Epithelial cell of prostate (primary cell): ENCODE data around the gene CADM1.

Experiments used
- DNase-seq: peaks from one replicate; pipeline ENCODE4 v3.0.0-alpha.2; 2011; ENCODE audit warnings: low read depth, low spot score
- H3K27ac ChIP-seq: fragments of 450-650 bp; 2 replicates; pipeline ENCODE4 v1.5.1; 2017; ENCODE audit warnings: mild to moderate bottlenecking

Gene CADM1

DNA sequence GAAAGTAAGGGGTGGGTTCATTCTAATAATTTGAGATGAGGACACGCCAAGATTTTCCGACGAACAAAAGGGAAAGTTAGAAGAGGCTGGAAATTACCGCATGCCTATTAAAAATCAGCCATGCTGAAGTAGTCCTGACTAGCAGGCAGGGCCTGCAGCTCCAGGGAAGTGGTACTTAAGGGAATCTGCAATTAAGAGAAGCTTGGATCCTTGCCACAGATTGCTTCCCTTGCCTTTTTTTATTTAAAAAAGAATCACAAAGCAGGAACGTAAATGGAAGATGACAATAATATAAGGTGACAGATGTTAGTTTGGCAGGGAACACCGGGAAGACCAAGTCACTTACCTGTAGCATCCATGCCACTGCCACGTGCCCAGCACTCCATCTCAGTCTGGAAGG, 359.3 kb downstream of the CADM1 start:
- no peak for DNase-seq
- no peak overlapping the region for H3K27ac ChIP-seq

DNA sequence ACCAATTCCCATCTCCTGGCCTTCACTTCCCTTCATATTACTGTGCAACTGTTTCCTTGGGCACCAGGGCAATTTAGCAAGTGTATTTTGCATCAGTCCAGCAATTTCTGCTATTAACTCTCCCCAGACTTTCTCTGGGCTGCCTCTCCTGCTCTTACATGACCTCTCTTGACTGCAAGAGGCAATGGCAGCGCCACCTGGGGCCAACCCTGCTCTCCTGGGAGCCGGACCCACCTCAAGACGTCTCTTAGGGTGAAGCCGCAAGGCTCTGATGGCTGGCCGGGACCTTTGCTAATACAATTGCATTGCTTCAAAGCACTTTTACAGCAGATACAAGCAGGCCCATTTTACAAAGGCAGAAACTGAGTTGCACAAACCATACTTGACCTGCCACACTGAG, 360.2 kb downstream of the CADM1 start:
- no peak for DNase-seq
- H3K27ac ChIP-seq, result no peak overlapping the region

DNA sequence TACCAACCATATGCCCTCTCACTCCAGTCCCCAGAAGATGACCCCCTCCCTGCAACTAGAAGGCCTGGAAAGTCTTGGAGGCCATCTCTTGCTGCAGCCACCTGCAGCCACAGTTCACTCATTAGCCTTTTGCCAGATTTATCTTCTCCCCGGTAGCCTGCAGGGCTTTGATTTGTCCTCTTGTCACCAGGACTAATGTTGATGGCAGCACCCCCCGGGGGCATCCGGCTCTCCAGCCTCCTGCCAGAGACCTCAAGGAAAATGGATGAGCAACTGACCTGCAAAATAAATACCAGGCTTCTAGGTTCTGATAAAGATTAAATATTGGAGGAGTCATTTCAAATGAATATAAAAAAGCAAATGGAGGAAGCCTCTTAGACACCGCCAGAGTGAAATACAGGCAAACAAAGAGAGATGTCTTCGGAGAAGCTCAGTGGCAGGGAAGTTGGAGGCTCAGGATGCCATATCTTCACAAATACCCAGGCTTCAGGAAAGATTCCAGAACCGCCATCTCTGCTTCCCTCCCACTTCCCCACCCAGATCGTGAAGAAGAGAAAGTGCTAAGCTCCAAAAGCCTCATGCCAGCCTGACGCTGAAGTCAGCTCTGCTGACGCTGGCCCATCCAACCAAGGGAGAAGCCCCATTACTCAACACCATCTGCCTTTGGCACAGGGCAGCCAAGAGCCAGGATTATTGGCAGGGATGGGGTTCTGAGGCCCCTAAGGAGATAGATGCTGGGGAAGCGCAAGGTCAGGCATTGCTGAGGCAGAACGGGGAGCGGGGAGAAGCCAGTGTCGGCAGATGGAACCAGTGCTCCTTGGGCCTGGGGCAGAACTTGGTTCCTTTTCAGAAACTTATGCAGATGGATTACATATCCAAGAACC, 362.7 kb downstream of the CADM1 start:
- no peak overlapping the region for H3K27ac ChIP-seq
- no peak for DNase-seq

DNA sequence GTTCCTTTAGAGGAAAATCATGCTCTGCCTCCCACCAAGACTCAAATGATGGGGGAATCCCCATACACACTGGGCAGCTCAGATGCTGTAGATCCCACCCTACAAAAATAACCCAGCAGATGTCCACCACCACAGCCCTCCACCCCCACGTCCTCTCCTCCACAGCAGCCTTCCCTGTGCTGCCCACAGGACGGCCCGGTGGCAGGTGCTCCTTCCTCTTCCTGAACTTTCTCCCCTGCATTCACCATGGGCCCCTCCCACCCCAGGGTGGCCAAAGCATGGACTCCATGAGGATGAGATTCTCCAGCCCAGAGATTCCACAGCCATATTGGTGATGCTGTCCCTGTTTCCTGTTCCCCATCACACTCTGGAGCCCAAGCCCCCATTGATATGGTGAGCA, 368.3 kb downstream of the CADM1 start:
- no peak for DNase-seq
- H3K27ac ChIP-seq, result no peak overlapping the region

DNA sequence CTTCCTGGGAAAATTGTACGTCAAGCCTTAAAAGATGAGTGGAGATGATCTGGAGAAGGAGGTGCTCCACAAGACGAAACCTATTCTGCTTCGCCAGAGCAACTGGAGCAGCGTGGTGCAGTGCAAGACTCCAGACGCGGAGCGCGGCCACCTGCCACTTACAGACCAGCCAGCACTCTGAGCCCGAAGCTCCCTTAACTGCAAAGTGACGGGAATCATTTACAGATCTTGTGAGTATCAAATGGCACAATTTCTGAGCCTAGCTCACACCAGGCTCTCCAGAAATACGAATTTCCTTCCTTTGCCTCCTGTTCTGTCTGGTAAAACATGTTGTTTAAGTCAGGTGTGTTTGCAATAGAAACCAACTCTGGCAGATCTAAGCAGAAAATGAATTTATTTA, 369.3 kb downstream of the CADM1 start:
- no peak for DNase-seq
- no peak overlapping the region for H3K27ac ChIP-seq

DNA sequence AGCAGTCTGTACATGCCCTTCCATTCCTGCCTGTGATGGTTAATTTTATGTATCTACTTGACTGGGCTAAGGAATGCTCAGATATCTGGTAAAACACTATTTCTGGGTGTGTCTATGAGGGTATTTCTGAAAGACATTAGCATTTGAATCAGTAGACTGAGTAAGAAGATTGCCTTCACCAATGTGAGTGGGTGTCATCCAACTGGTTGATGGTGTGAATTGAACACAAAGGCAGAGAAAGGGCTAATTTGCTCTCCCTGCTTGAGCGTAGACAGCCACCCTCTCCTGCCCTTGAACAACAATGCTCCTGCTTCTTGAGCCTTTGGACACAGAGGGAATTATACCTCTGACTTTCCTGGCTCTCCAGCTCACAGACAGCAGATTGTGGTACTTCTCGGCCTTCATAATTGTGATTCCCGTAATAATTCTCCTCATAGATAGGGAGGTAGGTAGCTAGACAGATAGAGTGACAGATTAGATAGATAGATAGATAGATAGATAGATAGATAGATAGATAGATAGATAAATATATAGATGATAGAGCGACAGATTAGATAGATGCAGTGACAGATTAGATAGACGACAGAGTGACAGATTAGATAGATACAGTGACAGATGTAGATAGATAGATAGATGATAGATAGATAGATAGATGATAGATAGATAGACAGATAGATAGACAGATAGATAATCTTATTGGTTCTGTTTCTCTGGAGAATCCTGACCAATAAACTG, 370.6 kb downstream of the CADM1 start:
- no peak for DNase-seq
- H3K27ac ChIP-seq, result no peak overlapping the region

DNA sequence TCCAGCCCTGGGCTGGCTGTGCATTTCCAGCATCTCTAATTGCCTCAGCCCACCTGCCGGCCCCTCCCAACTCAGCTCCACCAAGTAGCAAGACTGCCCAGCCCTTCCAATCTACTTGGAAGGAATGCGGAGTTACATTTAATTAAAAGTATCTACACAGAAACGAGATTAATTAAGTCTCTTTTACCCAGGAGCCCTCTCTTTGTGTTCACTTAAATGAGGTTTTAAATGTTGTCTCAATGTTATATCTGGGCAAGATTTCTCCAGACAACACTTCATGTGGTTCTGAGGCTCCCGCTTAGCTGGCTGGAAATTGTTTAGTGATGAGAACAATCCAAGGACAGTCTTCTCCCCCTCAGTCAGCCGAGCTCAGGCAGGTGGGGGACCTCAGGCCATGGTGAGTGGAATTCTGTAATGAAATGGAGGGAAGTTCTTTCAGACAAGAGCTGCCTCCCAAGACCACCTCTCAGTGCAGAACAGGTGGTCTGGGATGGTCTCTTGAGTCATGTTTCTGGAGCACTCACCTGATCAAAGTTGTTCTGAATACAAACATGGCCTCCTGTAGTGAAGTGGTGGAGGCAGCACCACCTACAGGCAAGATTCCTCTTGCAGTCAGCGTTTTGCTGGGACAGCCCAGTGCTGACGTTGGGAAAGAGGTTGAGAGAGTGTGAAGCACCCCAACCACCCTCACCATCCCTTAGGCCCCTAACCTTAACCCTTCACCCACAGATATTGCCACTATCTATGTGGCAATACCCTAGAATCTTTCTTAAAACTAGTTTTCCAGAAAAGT, 371.6 kb downstream of the CADM1 start:
- no peak for DNase-seq

DNA sequence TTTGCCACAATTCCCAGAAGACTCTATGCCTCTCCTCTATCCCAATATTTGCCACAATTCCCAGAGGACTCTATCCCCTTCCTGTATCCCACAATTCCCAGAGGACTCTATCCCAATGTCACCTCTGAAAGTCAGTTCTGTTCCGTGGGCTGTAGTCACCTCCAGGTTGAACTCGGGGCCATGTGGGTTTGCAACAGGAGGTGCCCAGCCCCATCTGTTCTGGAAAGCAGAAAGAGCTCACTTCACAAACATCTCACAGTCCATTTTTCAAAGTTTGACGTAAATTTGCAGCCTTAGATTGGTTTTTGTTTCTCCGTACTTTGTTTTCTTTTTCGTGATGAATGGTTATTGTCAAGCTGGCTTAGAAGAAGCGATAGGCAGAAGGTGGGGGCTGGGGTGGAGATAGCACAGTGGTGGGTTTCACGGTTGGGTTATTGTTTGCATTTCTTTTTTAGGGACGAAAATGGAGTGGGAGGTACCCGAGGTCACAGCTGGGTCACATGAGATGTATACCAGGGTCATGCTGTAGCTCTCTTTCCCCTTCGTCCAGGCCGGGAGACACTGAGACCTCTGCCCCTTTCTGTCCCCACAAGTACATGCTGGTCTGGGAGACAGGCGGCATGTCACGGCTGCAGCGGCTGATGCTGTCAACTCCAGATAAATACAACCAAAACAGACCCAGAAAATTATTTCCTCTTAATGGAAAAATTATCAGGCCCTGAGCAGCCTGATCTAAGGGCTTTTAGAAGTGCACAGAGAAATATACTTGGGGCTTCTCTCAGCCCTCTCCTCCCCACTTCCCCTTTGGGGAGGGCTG, 374.5 kb downstream of the CADM1 start:
- no peak overlapping the region for H3K27ac ChIP-seq

More for the DNA sequence above, 371.6 kb downstream of the CADM1 start:
- H3K27ac ChIP-seq, result no peak overlapping the region

DNA sequence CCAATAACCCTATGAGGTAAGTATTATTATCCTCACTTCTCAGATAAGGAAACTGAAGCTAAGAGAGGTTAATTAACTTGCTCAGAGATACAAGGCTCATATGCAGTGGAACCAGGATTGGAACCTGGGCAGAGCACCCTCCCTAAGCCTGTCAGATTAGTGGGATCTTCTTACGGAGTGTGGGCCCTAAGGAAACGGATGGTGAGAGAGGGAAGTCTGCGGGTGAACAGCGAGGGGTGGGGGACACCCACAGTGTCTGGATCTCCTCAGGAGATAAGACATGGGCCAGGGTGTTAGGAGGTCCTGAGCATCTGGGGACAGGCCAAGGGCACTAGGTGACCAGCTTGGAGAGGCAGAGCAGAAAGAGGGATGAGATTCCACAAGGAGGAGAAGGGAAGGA, 376.0 kb downstream of the CADM1 start:
- no peak for DNase-seq
- no peak overlapping the region for H3K27ac ChIP-seq

More for the DNA sequence above, 374.5 kb downstream of the CADM1 start:
- DNase-seq, result no peak

DNA sequence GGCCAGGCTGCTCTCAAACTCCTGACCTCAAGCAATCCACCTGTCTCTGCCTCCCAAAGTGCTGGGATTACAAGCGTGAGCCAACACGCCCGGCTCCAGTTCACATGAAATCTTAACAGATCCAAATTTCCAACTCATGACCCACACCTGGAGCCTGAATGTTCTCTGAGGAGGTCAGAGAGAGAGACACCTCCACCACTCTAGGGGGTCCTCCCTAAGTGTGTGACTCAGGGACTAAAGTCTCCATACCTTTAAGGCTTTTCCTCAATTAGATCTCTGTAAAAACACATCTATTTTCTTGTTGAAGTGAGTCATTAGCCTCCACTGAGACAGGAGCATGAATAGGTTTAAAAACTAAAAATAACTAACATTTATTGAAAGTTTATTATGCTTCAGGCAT, 376.4 kb downstream of the CADM1 start:
- DNase-seq, result no peak
- H3K27ac ChIP-seq, result no peak overlapping the region

DNA sequence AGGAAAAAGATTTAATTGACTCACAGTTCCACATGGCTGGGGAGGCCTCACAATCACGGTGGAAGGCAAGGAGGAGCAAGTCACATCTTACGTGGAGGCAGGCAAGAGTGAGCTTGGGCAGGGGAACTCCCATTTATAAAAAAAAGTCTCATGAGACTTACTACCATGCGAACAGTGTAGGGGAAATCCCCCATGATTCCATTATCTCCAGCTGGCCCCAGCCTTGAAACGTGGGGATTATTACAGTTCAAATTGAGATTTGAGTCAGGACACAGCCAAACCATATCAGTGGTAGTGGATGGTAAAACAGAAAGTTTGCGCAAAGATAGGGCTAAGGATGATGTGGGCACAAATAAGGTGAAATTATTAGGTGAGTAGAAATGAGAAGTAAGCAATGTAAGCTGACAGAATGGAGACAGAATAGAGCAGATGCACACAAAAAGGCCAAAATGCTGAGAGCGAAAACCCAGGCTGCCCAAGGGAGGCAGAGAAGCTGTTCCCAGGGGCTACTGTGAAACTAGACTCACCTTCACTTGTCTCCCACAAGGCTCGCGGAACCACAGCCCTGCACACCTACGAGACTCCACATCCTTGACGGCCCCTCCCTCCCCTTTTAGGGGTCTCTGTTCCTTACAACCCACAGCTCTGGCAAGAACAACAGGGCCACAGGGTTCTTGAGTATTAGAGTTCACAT, 377.6 kb downstream of the CADM1 start:
- no peak for DNase-seq
- H3K27ac ChIP-seq, result no peak overlapping the region

DNA sequence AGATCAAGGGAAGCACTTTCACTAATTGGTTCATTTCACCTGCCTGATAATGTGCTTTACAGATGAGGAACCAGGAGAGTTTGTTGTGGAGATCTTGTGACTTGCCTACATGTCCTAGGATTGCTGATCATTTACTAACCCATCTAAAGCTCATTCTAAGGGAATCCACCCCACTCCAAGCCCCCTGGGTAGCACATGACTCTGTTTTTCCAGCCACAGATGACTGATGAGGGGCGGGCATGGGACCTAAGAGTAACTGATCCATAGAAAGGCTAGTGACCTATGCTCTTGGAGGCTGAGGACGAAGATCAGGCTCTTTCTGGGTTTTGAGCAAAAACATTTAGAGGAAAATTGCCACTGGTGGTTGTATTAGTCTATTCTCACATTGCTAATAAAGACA, 378.1 kb downstream of the CADM1 start:
- DNase-seq, result no peak

DNA sequence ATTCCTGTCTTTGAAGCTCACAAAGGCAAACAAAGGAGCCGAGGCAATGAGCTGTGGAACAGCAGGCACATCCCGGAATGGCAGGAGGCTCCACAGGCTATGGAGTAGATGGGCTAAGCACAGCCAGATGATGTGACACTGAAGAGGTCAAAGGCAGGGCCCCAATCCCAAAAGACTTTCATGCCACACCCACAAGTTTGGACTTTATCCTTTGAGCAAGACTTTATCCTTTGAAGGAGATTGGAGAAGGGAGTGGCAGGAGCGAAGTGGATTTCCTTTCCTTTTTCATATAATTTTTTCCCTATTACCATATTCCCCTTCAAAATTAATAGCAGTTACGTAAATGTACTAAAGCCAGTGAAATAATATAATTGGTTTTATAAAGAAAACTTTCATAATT, 379.4 kb downstream of the CADM1 start:
- no peak for DNase-seq
- no peak overlapping the region for H3K27ac ChIP-seq

More for the DNA sequence above, 378.1 kb downstream of the CADM1 start:
- no peak overlapping the region for H3K27ac ChIP-seq

DNA sequence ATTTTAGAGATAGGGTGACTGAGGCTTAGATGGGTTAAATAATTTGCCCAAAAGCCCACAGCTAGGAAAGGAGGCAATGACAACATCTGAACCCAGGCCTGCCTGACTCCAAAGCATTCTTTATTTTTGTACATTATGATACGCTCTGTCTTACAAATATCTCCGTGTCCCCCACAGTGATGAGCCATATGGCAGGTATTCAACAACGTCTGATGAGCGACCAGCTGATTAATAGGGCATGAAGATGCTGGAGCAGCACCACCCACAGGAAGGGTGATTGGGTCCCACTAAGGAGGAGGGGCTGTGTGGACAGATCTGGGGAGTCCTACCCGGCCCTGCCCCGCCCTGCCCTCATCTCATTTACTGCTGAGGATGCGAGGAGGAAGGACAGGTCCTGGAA, 380.6 kb downstream of the CADM1 start:
- H3K27ac ChIP-seq, result no peak overlapping the region
- no peak for DNase-seq

DNA sequence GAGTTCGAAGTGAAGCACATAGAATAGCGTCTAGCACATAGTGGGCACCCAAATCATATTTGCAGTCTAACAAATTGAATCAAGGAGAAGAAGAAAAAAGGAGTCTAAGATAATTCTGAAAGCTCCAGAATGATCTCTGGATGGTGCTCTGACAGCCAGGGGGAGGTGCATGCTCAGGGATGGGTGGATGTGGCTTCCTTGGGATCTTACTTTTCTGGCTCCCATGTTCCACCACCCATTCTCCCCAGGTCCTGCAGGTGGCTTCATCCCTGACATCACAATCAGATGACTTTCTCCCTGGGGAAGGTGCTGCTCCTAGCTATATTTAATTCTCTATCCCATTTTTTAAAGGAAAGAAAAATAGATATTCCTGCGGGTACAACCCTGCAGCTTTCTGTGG, 381.9 kb downstream of the CADM1 start:
- no peak overlapping the region for H3K27ac ChIP-seq
- DNase-seq, result no peak
